Neuronal stem cell (in vitro differentiated cells): ENCODE data around the gene ZNF77.

Experiments
- DNase-seq: peaks from one replicate; pipeline ENCODE4 v3.0.0-alpha.2; 2013; ENCODE audit warnings: low spot score
- H2AFZ ChIP-seq: one replicate; pipeline ENCODE4 v1.6.1; 2013; ENCODE audit warnings: mild to moderate bottlenecking, low read length, inconsistent platforms
- H2AK5ac ChIP-seq: 2 replicates; pipeline ENCODE4 v1.6.1; 2013; ENCODE audit warnings: low read depth, mild to moderate bottlenecking, inconsistent platforms, low read length, moderate library complexity, mixed read lengths
- H2BK120ac ChIP-seq: 2 replicates; pipeline ENCODE4 v1.6.1; 2013; ENCODE audit warnings: low read depth, mild to moderate bottlenecking, inconsistent platforms, low read length, moderate library complexity, mixed read lengths
- H2BK12ac ChIP-seq: one replicate; pipeline ENCODE4 v1.6.1; 2013; ENCODE audit warnings: low read length, inconsistent platforms
- H2BK15ac ChIP-seq: 2 replicates; pipeline ENCODE4 v1.6.1; 2013; ENCODE audit warnings: mild to moderate bottlenecking, low read length, inconsistent platforms, mixed read lengths
- H2BK5ac ChIP-seq: one replicate; pipeline ENCODE4 v1.6.1; 2013; ENCODE audit warnings: inconsistent platforms, mild to moderate bottlenecking, low read length, moderate library complexity
- H3K14ac ChIP-seq: one replicate; pipeline ENCODE4 v1.6.1; 2013; ENCODE audit warnings: low read length, inconsistent platforms
- H3K18ac ChIP-seq: 2 replicates; pipeline ENCODE4 v1.6.1; 2013; ENCODE audit warnings: low read length, inconsistent platforms
- H3K23ac ChIP-seq: 2 replicates; pipeline ENCODE4 v1.6.1; 2013; ENCODE audit warnings: low read depth, mild to moderate bottlenecking, mixed read lengths, low read length, inconsistent platforms; ENCODE audit not compliant: poor library complexity
- H3K27ac ChIP-seq: replicated peaks from 3 replicates; pipeline ENCODE4 v1.5.1; 2013; ENCODE audit warnings: low read length, inconsistent platforms
- H3K27me3 ChIP-seq, 3 experiments: 2 replicates each; pipeline ENCODE4 v1.6.1; 2013; ENCODE audit warnings: low read length in 3 of 3, mild to moderate bottlenecking in 2 of 3, inconsistent platforms in 1 of 3, low read depth in 1 of 3, mixed read lengths in 1 of 3, moderate library complexity in 1 of 3; ENCODE audit not compliant: control insufficient read depth in 3 of 3, insufficient read depth in 3 of 3
- H3K36me3 ChIP-seq, 2 donors: replicated peaks in 1 of 2; 2 replicates each; pipeline ENCODE4 v1.6.1; 2013; ENCODE audit warnings: low read length in 2 of 2; ENCODE audit not compliant: control insufficient read depth in 2 of 2, insufficient read depth in 2 of 2
- H3K4ac ChIP-seq: 2 replicates; pipeline ENCODE4 v1.6.1; 2013; ENCODE audit warnings: inconsistent platforms, mild to moderate bottlenecking, low read length, moderate library complexity
- H3K4me1 ChIP-seq, 2 donors: 1 replicate in 1 of 2; 2 replicates in 1 of 2; pipeline ENCODE4 v1.6.1; 2013; ENCODE audit warnings: low read length in 2 of 2, low read depth in 1 of 2; ENCODE audit not compliant: control insufficient read depth in 2 of 2, insufficient read depth in 1 of 2
- H3K4me2 ChIP-seq: one replicate; pipeline ENCODE4 v1.6.1; 2013; ENCODE audit warnings: mild to moderate bottlenecking, low read length, inconsistent platforms; ENCODE audit not compliant: insufficient read depth, poor library complexity, severe bottlenecking
- H3K4me3 ChIP-seq, 2 donors: 2 replicates each; pipeline ENCODE4 v1.5.1; 2013; ENCODE audit warnings: low read length in 2 of 2, mild to moderate bottlenecking in 2 of 2, inconsistent platforms in 1 of 2, moderate library complexity in 1 of 2
- H3K79me1 ChIP-seq: one replicate; pipeline ENCODE4 v1.6.1; 2013; ENCODE audit warnings: low read depth, mild to moderate bottlenecking, inconsistent platforms, low read length, moderate library complexity
- H3K9ac ChIP-seq: one replicate; pipeline ENCODE4 v1.6.1; 2013; ENCODE audit warnings: mild to moderate bottlenecking, low read depth, low read length, inconsistent platforms; ENCODE audit not compliant: poor library complexity
- H3K9me3 ChIP-seq, 2 donors: replicated peaks in 1 of 2; 2 replicates each; pipeline versions ENCODE3 to v1.6.1; 2013; ENCODE audit warnings: low read length in 2 of 2, mild to moderate bottlenecking in 2 of 2, inconsistent platforms in 1 of 2, low read depth in 1 of 2, mixed read lengths in 1 of 2, moderate library complexity in 1 of 2; ENCODE audit not compliant: control insufficient read depth in 2 of 2, insufficient read depth in 1 of 2
- H4K8ac ChIP-seq: one replicate; pipeline ENCODE4 v1.6.1; 2013; ENCODE audit warnings: low read depth, mild to moderate bottlenecking, inconsistent platforms, low read length, moderate library complexity
- H4K91ac ChIP-seq: one replicate; pipeline ENCODE4 v1.6.1; 2013; ENCODE audit warnings: low read length, low read depth, mild to moderate bottlenecking, inconsistent platforms; ENCODE audit not compliant: poor library complexity
- WGBS, 2 donors: extraction: QIAGEN DNeasy Blood & Tissue Kit; methylation state at CpG; one replicate each; pipeline ENCODE4 v1.1.7; 2013; ENCODE audit warnings: missing lambda C conversion rate in 2 of 2, mixed read lengths in 1 of 2; ENCODE audit not compliant: insufficient read length in 2 of 2, insufficient replicate concordance in 1 of 2; ENCODE audit errors: extremely low coverage in 2 of 2; 5-methylcytosine and 5-hydroxymethylcytosine counted together

The ZNF77 gene

DNA sequence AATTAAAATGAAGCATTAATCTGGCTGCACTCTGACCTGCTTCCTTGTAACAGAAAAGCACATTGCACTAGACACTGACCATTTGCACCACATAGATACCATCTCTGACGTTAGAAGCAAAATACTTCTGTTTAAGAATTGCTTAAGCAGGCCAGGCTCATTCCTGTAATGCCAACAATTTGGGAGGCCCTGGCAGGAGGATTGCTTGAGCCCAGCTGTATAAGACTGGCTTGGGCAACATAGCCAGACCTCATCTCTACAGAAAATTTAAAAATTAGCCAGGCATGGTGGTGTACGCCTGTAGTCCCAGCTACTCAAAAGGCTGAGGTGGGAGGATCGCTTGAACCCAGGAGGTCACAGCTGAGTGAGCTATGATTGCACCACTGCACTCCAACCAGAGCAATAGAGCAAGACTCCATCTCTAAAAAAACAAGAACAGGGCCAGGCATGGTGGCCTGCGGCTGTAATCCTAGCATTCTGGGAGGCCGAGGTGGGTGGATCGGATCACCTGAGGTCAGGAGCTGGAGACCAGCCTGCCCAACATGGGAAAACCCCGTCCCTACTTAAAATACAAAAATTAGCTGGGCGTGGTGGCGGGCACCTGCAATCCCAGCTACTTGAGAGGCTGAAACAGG lies 25.5 kb upstream of the ZNF77 start:
- DNase-seq = no peak
- Histone ChIP-seq H3K4ac (no peak overlapping the region), H2BK12ac (no peak overlapping the region), H2BK5ac (no peak overlapping the region), H4K8ac (no peak overlapping the region), H3K14ac (no peak overlapping the region), H2BK120ac (no peak overlapping the region), H3K23ac (no peak overlapping the region), H3K36me3 (no peaks in the 10 kb centered on the region), H2AK5ac (no peak overlapping the region), H3K27me3 (peaks cover 0 to 10% (median 10%) of the 10 kb centered on the region in 3 experiments), H3K4me3 (no peak overlapping the region), H3K9me3 (no peaks in the 10 kb centered on the region), H3K27ac (no peak overlapping the region), H3K4me2 (no peak overlapping the region), H3K79me1 (peaks cover 3% of the 10 kb centered on the region), H4K91ac (no peak overlapping the region), H3K4me1 (peaks cover 0 to 8% of the 10 kb centered on the region in 2 donors), H2BK15ac (no peak overlapping the region), H3K18ac (no peak overlapping the region), H3K9ac (no peak overlapping the region), H2AFZ (no peak overlapping the region)
- no CpG with 5 or more reads among the region's 9 CpGs for WGBS, 2 donors

- H3K4me1 ChIP-seq = peaks cover 0 to 4% of the 10 kb centered on the region in 2 donors
- H2AK5ac ChIP-seq = no peak overlapping the region
- no peak overlapping the region for H2BK120ac ChIP-seq
- H3K23ac ChIP-seq = no peak overlapping the region
- no peak overlapping the region for H3K14ac ChIP-seq
- H3K9me3 ChIP-seq = no peaks in the 10 kb centered on the region
- H3K4me3 ChIP-seq = no peak overlapping the region
- peak overlapping the region; percentile 64 for H4K91ac ChIP-seq
- no peak overlapping the region for H2BK12ac ChIP-seq
- peaks cover 0 to 5% (median 0%) of the 10 kb centered on the region in 3 experiments for H3K27me3 ChIP-seq
- WGBS, 2 donors = no CpG with 5 or more reads among the region's 5 CpGs
- H2BK5ac ChIP-seq = no peak overlapping the region
- no peak overlapping the region for H3K4ac ChIP-seq
- H3K36me3 ChIP-seq = no peaks in the 10 kb centered on the region
- no peak overlapping the region for H3K18ac ChIP-seq
- H3K9ac ChIP-seq = no peak overlapping the region
- no peak for DNase-seq
- no peak overlapping the region for H2AFZ ChIP-seq
- H2BK15ac ChIP-seq = no peak overlapping the region
- H4K8ac ChIP-seq = no peak overlapping the region
- no peak overlapping the region for H3K27ac ChIP-seq
- H3K4me2 ChIP-seq = no peak overlapping the region
- peaks cover 3% of the 10 kb centered on the region for H3K79me1 ChIP-seq
Observed at GRCh38 chr19:2969104-2969504, 24.3 kb upstream of the ZNF77 start.

GRCh38 chr19:2967972-2968371 lies 23.2 kb upstream of the ZNF77 start:
- Histone ChIP-seq H2BK5ac (no peak overlapping the region), H3K36me3 (no peaks in the 10 kb centered on the region), H3K4me2 (no peak overlapping the region), H4K8ac (no peak overlapping the region), H3K27me3 (no peaks in the 10 kb centered on the region), H3K9ac (no peak overlapping the region), H3K27ac (no peak overlapping the region), H3K4me1 (peaks cover 0 to 4% of the 10 kb centered on the region in 2 donors), H3K4me3 (no peak overlapping the region), H3K9me3 (no peaks in the 10 kb centered on the region), H3K14ac (no peak overlapping the region), H2BK15ac (no peak overlapping the region), H2BK12ac (no peak overlapping the region), H2AK5ac (no peak overlapping the region), H2AFZ (no peak overlapping the region), H4K91ac (no peak overlapping the region), H3K4ac (no peak overlapping the region), H3K18ac (no peak overlapping the region), H3K79me1 (peaks cover 3% of the 10 kb centered on the region), H3K23ac (no peak overlapping the region), H2BK120ac (no peak overlapping the region)
- DNase-seq = no peak
- WGBS, 2 donors = no CpG with 5 or more reads among the region's 8 CpGs

DNA sequence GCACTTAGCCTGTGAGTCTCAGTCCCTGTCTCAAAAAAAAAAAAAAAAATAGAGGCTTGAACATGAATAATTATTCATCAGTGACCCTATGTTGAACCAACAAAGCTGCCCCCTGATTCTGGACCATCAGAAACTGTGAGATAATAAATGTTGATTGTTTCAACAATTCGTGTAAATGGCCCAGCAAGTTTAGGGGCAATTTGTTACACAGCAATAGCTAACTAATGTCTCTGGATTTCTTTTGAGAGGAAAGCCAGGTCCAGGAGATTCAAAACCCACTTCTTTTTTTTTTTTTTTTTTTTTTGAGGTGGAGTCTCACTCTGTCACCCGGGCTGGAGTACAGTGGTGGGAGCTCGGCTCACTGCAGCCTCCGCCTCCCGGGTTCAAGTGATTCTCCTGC lies 20.1 kb upstream of the ZNF77 start:
- WGBS, 2 donors = no CpG with 5 or more reads among the region's 5 CpGs
- H3K27me3 ChIP-seq = no peaks in the 10 kb centered on the region
- no peak overlapping the region for H2BK120ac ChIP-seq
- H2BK5ac ChIP-seq = no peak overlapping the region
- no peak overlapping the region for H2AK5ac ChIP-seq
- no peaks in the 10 kb centered on the region for H3K4me1 ChIP-seq
- H3K23ac ChIP-seq = no peak overlapping the region
- H4K8ac ChIP-seq = no peak overlapping the region
- H2BK15ac ChIP-seq = no peak overlapping the region
- peaks cover 3% of the 10 kb centered on the region for H3K79me1 ChIP-seq
- no peak overlapping the region for H3K18ac ChIP-seq
- H3K14ac ChIP-seq = no peak overlapping the region
- no peak overlapping the region for H2BK12ac ChIP-seq
- no peak overlapping the region for H2AFZ ChIP-seq
- no peak overlapping the region for H3K4me3 ChIP-seq
- H3K4me2 ChIP-seq = no peak overlapping the region
- no peak overlapping the region for H3K9ac ChIP-seq
- no peak overlapping the region for H3K27ac ChIP-seq
- no peaks in the 10 kb centered on the region for H3K36me3 ChIP-seq
- no peak for DNase-seq
- H3K9me3 ChIP-seq = no peaks in the 10 kb centered on the region
- H4K91ac ChIP-seq = no peak overlapping the region
- H3K4ac ChIP-seq = no peak overlapping the region
